GM23338 (cell line): ENCODE measurements around the gene C11orf52. TPM values are rescaled to one million over a fixed set of nuclear protein-coding genes. Genes with fewer than 3 reads are reported as not detected.
"Not testable (repeated sequence)": the region's sequence is repeated elsewhere in the genome, so short reads cannot be mapped to it uniquely, and the experiment has no call there.

Experiments
- ATAC-seq: fragments of 200-7000 bp; cut with Tn5 transposase; 3 replicates; pipeline ENCODE4 v1.9.1; 2020
- DNase-seq: peaks from one replicate; pipeline ENCODE4 v3.0.0-alpha.2; 2015; ENCODE audit warnings: low spot score
- H2AFZ ChIP-seq: fragments of 200-600 bp; sonication (generic); 2 replicates; pipeline ENCODE4 v1.8.0; 2016; ENCODE audit warnings: antibody characterized with exemption, mild to moderate bottlenecking, moderate library complexity
- H3F3A ChIP-seq: fragments of 200-600 bp; sonication (generic); replicated peaks from 2 replicates; pipeline ENCODE4 v1.8.0; 2017; ENCODE audit warnings: antibody characterized with exemption, mixed run types, low read depth
- H3K27ac ChIP-seq: fragments of 200-600 bp; sonication (generic); 2 replicates; pipeline ENCODE4 v1.6.1; 2016; ENCODE audit warnings: low read depth
- H3K27me3 ChIP-seq: fragments of 200-600 bp; sonication (generic); 2 replicates; pipeline ENCODE4 v1.8.0; 2016; ENCODE audit warnings: mild to moderate bottlenecking, mixed run types, moderate library complexity; ENCODE audit not compliant: insufficient read depth
- H3K36me3 ChIP-seq: fragments of 200-600 bp; sonication (generic); 2 replicates; pipeline ENCODE4 v1.8.0; 2016; ENCODE audit warnings: mild to moderate bottlenecking; ENCODE audit not compliant: insufficient read depth
- H3K4me1 ChIP-seq: fragments of 200-600 bp; sonication (generic); 2 replicates; pipeline ENCODE4 v1.8.0; 2016; ENCODE audit warnings: mild to moderate bottlenecking, moderate library complexity; ENCODE audit not compliant: insufficient read depth
- H3K4me2 ChIP-seq: fragments of 200-600 bp; sonication (generic); 2 replicates; pipeline ENCODE4 v1.7.1; 2017; ENCODE audit warnings: mixed run types
- H3K4me3 ChIP-seq: fragments of 200-600 bp; sonication (generic); 2 replicates; pipeline ENCODE4 v1.6.1; 2016; ENCODE audit warnings: mixed run types
- H3K79me2 ChIP-seq: fragments of 200-600 bp; sonication (generic); replicated peaks from 2 replicates; pipeline ENCODE4 v1.8.0; 2017; ENCODE audit warnings: mild to moderate bottlenecking; ENCODE audit not compliant: insufficient read depth
- H3K9me2 ChIP-seq: fragments of 200-600 bp; sonication (generic); 2 replicates; pipeline ENCODE4 v1.8.0; 2017; ENCODE audit not compliant: insufficient read depth
- H4K20me1 ChIP-seq: fragments of 200-600 bp; sonication (generic); replicated peaks from 2 replicates; pipeline ENCODE4 v1.8.0; 2017; ENCODE audit warnings: mild to moderate bottlenecking; ENCODE audit not compliant: insufficient read depth
- H3K27ac Mint-ChIP-seq: 2 replicates; pipeline ENCODE4 v1.8.0; 2020; ENCODE audit warnings: inconsistent platforms, mild to moderate bottlenecking, moderate library complexity, mixed read lengths
- H3K27me3 Mint-ChIP-seq: 3 replicates; pipeline ENCODE4 v1.8.0; 2022; ENCODE audit warnings: low read depth, mild to moderate bottlenecking, moderate library complexity, mixed read lengths, inconsistent platforms; ENCODE audit not compliant: insufficient read depth, poor library complexity
- H3K36me3 Mint-ChIP-seq: 3 replicates; pipeline ENCODE4 v1.8.0; 2021; ENCODE audit warnings: low read depth, mild to moderate bottlenecking, inconsistent platforms, moderate library complexity, mixed read lengths
- H3K4me1 Mint-ChIP-seq: 3 replicates; pipeline ENCODE4 v1.8.0; 2020; ENCODE audit warnings: mild to moderate bottlenecking, inconsistent platforms, mixed read lengths
- H3K4me3 Mint-ChIP-seq: 3 replicates; pipeline ENCODE4 v1.8.0; 2021; ENCODE audit warnings: moderate library complexity, mild to moderate bottlenecking, inconsistent platforms, mixed read lengths
- H3K9me3 Mint-ChIP-seq: 3 replicates; pipeline ENCODE4 v1.8.0; 2020; ENCODE audit warnings: moderate library complexity, mild to moderate bottlenecking, inconsistent platforms, mixed read lengths
- CREB1 ChIP-seq: fragments of 250-450 bp; sonication (Bioruptor Pico); IDR thresholded peaks from 2 replicates; pipeline ENCODE4 v1.5.0; 2020; ENCODE audit warnings: low read depth, mild to moderate bottlenecking, moderate library complexity
- ETS1 ChIP-seq: IDR thresholded peaks from 2 replicates; pipeline ENCODE4 v1.6.1; 2016; ENCODE audit warnings: antibody characterized with exemption
- EZH2phosphoT487 ChIP-seq: fragments of 200-600 bp; sonication (generic); IDR thresholded peaks from one replicate; pipeline ENCODE4 v1.8.1; 2018; ENCODE audit warnings: antibody characterized with exemption; ENCODE audit not compliant: unreplicated experiment
- NANOG ChIP-seq: IDR thresholded peaks from 2 replicates; pipeline ENCODE4 v1.6.1; 2016; ENCODE audit warnings: antibody characterized with exemption, borderline replicate concordance
- POLR2AphosphoS5 ChIP-seq: IDR thresholded peaks from 2 replicates; pipeline ENCODE4 v1.6.1; 2016; ENCODE audit warnings: antibody characterized with exemption, low read depth
- ZNF114 ChIP-seq: fragments of 250-450 bp; sonication (Bioruptor Pico); IDR thresholded peaks from 2 replicates; pipeline ENCODE4 v1.5.0; 2020; ENCODE audit warnings: mild to moderate bottlenecking, moderate library complexity
- polyA plus RNA-seq: library from polyadenylated mRNA; unstranded; fragments of >200 nt; fragmentation: Nextera tagmentation; extraction: Ambion mirVana; gene quantifications from 2 replicates; pipeline ENCODE4 v1.2.1, GENCODE V29; 2016
- total RNA-seq: library from RNA; depleted of rRNA; stranded (reverse); fragments of >200 nt; shearing (Covaris generic); gene quantifications from 2 replicates; pipeline ENCODE4 v1.2.3, GENCODE V29; 2014
- TF ChIP-seq, protein P1 (sequence below): fragments of 250-450 bp; sonication (Bioruptor Pico); IDR thresholded peaks from 2 replicates; pipeline ENCODE4 v1.5.0; 2020; ENCODE audit warnings: mild to moderate bottlenecking, moderate library complexity

C11orf52 gene
- total and polyA plus RNA-seq, 2 experiments from 2014 or later = 1.0 to 4.1 TPM

DNA sequence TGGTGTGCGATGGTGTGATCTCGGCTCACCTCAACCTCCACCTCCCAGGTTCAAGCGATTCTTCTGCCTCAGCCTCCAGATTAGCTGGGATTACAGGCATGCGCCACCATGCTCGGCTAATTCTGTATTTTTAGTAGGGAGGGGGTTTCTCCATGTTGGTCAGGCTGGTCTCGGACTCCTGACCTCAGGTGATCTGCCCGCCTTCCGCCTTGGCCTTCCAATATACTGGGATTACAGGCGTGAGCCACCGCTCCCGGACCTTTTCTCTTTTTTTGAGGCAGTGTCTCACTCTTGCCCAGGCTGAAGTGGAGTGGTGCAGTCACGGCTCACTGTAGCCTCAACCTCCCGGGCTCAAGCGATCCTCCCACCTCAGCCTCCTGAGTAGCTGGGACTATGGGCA, 14.5 kb downstream of the C11orf52 start:
- not testable (repeated sequence) for H3K27me3 ChIP-seq, H3K9me2 ChIP-seq, H3K27ac Mint-ChIP-seq, ATAC-seq, H3K27me3 Mint-ChIP-seq, H3K4me3 ChIP-seq, H3K9me3 Mint-ChIP-seq, H3K36me3 ChIP-seq, H3K79me2 ChIP-seq, H2AFZ ChIP-seq, H3K4me3 Mint-ChIP-seq, H3K36me3 Mint-ChIP-seq, H3K27ac ChIP-seq, H3K4me2 ChIP-seq, DNase-seq, H4K20me1 ChIP-seq
- H3K4me1 Mint-ChIP-seq = peaks cover 29% of the 10 kb centered on the region
- Histone ChIP-seq H3F3A (peaks cover 14% of the 10 kb centered on the region; the same call in 1 of the 2 replicates), H3K4me1 (peaks cover 24% of the 10 kb centered on the region)

DNA sequence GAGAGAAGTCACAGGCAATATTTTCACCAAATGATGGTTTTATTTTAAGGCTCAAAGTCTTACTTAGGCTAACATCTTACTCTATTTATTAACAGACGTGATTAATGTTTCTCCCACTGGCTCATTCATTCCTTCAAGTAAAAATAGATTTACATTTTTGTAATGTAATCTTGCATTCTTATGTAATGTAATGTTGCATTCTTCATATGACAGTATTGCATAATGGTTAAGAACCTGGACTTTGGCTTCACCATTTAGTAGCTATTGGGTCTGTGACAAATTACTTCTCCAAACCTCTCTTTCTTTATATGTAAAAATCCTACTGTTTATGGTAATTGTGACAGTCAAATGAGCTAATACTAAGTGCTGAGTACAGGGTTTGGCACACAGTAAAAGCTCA, 15.2 kb downstream of the C11orf52 start:
- H4K20me1 ChIP-seq = no peaks in the 10 kb centered on the region
- H3K4me1 ChIP-seq = peaks cover 31% of the 10 kb centered on the region
- Mint-ChIP-seq H3K27me3 (peaks cover 11% of the 10 kb centered on the region), H3K36me3 (no peaks in the 10 kb centered on the region; the same call in 2 of the 3 replicates), H3K4me3 (no peak overlapping the region), H3K27ac (no peak overlapping the region), H3K4me1 (peaks cover 36% of the 10 kb centered on the region), H3K9me3 (no peaks in the 10 kb centered on the region; the same call in 2 of the 3 replicates)
- no peak overlapping the region for H3K4me2 ChIP-seq
- no peaks in the 10 kb centered on the region for H3K27me3 ChIP-seq
- H3K9me2 ChIP-seq = no peaks in the 10 kb centered on the region
- H2AFZ ChIP-seq = no peak overlapping the region
- H3K4me3 ChIP-seq = no peak overlapping the region
- no peaks in the 10 kb centered on the region for H3K36me3 ChIP-seq
- H3K27ac ChIP-seq = no peak overlapping the region
- peaks cover 14% of the 10 kb centered on the region; the same call in 1 of the 2 replicates for H3F3A ChIP-seq
- ATAC-seq = no peak
- TF ChIP-seq POLR2AphosphoS5 = no peak
- H3K79me2 ChIP-seq = no peaks in the 10 kb centered on the region
- DNase-seq = no peak

DNA sequence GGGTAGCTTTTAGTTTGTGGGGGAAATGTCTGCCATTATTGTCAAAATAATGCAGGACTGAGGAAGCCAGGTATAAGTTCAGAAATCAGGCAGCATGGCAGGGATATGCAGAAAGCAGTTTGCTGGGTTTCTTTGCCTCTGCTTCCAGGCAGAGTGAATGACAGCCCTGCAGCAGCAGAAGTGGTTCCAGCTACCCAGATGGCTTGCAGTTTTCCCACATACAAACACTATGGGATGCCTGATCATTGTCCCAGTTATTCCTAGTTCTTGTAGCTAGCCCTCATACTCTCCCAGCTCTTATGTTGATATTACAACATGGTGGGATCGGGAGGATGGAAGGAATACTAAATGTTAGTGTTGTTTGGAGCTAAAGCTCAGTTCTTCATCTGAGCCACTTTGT, 15.6 kb downstream of the C11orf52 start:
- H3F3A ChIP-seq = peaks cover 14% of the 10 kb centered on the region; the same call in 1 of the 2 replicates
- H3K4me1 Mint-ChIP-seq = peaks cover 41% of the 10 kb centered on the region
- H3K27ac ChIP-seq = no peak overlapping the region
- H3K79me2 ChIP-seq = 0 out of 2 replicates have a peak, but pooled peaks cover 3% of the 10 kb centered on the region
- H3K4me3 Mint-ChIP-seq = no peak overlapping the region
- H3K4me3 ChIP-seq = no peak overlapping the region
- no peak overlapping the region for H3K27ac Mint-ChIP-seq
- H3K36me3 Mint-ChIP-seq = no peaks in the 10 kb centered on the region; the same call in 2 of the 3 replicates
- no peaks in the 10 kb centered on the region; the same call in 2 of the 3 replicates for H3K9me3 Mint-ChIP-seq
- peaks cover 35% of the 10 kb centered on the region for H3K4me1 ChIP-seq
- ATAC-seq (no peak), DNase-seq (no peak)
- H3K27me3 Mint-ChIP-seq = peaks cover 8% of the 10 kb centered on the region
- no peaks in the 10 kb centered on the region for H3K36me3 ChIP-seq
- TF ChIP-seq, protein P1, sequence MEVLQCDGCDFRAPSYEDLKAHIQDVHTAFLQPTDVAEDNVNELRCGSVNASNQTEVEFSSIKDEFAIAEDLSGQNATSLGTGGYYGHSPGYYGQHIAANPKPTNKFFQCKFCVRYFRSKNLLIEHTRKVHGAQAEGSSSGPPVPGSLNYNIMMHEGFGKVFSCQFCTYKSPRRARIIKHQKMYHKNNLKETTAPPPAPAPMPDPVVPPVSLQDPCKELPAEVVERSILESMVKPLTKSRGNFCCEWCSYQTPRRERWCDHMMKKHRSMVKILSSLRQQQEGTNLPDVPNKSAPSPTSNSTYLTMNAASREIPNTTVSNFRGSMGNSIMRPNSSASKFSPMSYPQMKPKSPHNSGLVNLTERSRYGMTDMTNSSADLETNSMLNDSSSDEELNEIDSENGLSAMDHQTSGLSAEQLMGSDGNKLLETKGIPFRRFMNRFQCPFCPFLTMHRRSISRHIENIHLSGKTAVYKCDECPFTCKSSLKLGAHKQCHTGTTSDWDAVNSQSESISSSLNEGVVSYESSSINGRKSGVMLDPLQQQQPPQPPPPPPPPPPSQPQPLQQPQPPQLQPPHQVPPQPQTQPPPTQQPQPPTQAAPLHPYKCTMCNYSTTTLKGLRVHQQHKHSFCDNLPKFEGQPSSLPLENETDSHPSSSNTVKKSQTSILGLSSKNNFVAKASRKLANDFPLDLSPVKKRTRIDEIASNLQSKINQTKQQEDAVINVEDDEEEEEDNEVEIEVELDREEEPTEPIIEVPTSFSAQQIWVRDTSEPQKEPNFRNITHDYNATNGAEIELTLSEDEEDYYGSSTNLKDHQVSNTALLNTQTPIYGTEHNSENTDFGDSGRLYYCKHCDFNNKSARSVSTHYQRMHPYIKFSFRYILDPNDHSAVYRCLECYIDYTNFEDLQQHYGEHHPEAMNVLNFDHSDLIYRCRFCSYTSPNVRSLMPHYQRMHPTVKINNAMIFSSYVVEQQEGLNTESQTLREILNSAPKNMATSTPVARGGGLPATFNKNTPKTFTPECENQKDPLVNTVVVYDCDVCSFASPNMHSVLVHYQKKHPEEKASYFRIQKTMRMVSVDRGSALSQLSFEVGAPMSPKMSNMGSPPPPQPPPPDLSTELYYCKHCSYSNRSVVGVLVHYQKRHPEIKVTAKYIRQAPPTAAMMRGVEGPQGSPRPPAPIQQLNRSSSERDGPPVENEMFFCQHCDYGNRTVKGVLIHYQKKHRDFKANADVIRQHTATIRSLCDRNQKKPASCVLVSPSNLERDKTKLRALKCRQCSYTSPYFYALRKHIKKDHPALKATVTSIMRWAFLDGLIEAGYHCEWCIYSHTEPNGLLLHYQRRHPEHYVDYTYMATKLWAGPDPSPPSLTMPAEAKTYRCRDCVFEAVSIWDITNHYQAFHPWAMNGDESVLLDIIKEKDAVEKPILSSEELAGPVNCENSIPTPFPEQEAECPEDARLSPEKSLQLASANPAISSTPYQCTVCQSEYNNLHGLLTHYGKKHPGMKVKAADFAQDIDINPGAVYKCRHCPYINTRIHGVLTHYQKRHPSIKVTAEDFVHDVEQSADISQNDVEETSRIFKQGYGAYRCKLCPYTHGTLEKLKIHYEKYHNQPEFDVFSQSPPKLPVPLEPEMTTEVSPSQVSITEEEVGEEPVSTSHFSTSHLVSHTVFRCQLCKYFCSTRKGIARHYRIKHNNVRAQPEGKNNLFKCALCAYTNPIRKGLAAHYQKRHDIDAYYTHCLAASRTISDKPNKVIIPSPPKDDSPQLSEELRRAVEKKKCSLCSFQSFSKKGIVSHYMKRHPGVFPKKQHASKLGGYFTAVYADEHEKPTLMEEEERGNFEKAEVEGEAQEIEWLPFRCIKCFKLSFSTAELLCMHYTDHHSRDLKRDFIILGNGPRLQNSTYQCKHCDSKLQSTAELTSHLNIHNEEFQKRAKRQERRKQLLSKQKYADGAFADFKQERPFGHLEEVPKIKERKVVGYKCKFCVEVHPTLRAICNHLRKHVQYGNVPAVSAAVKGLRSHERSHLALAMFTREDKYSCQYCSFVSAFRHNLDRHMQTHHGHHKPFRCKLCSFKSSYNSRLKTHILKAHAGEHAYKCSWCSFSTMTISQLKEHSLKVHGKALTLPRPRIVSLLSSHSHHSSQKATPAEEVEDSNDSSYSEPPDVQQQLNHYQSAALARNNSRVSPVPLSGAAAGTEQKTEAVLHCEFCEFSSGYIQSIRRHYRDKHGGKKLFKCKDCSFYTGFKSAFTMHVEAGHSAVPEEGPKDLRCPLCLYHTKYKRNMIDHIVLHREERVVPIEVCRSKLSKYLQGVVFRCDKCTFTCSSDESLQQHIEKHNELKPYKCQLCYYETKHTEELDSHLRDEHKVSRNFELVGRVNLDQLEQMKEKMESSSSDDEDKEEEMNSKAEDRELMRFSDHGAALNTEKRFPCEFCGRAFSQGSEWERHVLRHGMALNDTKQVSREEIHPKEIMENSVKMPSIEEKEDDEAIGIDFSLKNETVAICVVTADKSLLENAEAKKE = no peak
- TF ChIP-seq CREB1 (CRISPR knock-in tag) (no peak), EZH2phosphoT487 (no peak), NANOG (no peak), ETS1 (no peak), POLR2AphosphoS5 (no peak), ZNF114 (CRISPR knock-in tag) (no peak)
- no peaks in the 10 kb centered on the region for H3K9me2 ChIP-seq
- no peaks in the 10 kb centered on the region for H4K20me1 ChIP-seq
- H3K27me3 ChIP-seq = no peaks in the 10 kb centered on the region
- H2AFZ ChIP-seq = no peak overlapping the region
- no peak overlapping the region for H3K4me2 ChIP-seq
